Urothelium cell line (cell line): ENCODE data around the gene E2F4.
A peak's percentile ranks its signal among the peaks of the same experiment; 100 is the strongest.

Experiments used
- DNase-seq: peaks from one replicate; pipeline ENCODE4 v3.0.0; 2011; ENCODE audit warnings: low spot score, mixed read lengths
- FAIRE-seq: peaks from 2 replicates; lab custom pipeline; 2011; peaks lifted over from hg19 to GRCh38; lab: Jason Lieb, UNC

E2F4 gene

DNA sequence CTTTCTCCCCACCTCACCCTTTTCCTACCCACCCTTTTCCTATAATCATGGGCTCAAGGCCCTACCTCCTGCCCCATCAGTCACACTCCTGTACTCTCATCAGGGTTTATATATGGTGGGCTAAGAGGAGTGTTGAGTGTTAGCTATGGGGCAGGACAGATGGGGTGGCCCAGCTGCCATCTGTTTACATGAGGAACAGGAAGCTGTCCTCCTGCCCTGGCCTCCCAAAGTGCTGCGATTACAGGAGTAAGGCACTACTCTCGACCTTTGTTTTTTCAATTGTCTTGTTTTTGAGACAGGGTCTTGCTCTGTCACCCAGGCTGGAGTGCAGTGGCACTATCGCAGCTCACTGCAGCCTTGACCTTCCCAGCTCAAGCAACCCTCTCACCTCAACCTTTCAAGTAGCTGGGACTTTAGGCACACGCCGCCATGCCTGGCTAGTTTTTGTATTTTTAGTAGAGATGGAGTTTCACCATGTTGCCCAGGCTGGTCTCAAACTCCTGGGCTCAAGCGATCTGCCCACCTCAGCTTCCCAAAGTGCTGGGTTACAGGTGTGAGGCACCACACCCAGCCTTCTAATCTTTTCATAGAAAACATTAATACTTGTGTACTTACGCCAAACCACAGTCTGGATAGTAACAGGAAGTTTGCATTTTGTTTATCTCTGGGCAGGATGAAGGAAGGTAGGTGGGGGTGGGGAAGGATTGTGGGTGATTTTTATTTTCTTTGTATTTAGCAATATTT is 33.9 kb upstream of the E2F4 start:
- DNase-seq: no peak

DNA sequence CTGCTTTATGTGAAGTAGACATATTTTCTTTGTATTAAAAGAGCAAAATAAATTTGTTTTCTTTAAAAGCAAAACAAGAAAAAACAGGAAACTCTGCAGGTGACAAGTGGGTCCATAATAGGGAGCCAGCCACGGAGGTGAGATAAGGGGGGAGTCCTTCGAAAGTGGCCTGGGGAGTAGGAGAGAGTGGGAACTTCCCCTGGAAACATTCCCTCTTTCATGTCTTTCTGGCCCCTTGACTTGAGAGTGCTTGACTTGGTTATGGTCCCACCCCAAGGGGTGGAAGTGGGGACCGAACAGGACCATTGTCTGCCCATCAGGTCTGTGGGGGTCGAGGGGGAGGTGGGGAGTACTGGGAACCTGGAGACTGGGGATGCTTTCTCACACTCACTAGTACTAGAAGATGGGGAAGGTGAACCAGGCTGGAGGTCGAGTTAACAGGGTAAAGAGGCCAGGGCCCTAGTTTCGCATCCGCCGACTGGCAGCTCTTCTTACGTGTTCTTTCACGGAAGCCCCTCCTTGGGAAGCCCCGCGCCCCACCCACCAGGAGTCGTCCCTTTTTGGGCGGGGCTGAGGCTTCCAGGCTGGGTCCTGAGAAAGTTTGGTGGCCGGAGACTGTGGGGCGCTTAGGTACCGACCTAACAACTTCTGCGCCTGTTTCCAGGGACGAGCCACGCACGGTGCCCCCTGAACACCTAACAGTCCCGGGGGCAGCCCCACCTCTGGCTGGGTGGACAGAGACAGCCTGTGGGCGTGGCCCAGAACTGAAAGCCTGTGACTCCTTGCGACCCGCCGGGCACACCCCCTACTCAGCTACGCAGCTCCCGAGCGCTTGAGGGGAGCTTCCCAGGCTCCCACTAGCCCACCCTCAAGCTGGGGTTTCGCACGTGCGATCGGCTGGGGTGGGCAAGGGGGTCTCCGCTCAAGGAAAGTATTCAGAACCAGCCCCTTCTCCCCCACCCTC is 33.0 kb upstream of the E2F4 start:
- no peak for FAIRE-seq

More for the DNA sequence above, 33.9 kb upstream of the E2F4 start:
- FAIRE-seq: no peak

DNA sequence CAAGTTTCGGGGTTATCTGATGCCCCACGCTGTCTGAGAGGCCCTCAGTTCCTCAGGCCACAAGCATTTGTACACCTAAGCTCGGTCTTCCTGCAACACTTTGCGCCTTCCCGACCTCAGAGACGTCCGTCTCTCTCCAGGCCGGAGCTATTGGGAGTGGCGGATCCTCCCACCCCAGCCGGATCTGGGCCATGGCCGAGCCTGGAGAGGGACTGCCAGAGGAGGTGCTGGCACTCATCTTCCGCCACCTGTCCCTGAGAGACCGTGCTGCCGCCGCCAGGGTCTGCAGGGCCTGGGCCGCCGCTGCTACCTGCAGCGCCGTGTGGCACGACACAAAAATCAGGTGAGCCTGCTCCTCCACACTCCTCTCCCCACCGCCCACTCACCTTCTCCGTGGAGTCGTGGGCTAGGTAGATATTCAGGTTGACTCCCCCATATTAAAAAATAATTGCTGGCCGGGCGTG is 30.3 kb upstream of the E2F4 start:
- no peak for DNase-seq
- no peak for FAIRE-seq

More for the DNA sequence above, 33.0 kb upstream of the E2F4 start:
- DNase-seq: peak; percentile 51

DNA sequence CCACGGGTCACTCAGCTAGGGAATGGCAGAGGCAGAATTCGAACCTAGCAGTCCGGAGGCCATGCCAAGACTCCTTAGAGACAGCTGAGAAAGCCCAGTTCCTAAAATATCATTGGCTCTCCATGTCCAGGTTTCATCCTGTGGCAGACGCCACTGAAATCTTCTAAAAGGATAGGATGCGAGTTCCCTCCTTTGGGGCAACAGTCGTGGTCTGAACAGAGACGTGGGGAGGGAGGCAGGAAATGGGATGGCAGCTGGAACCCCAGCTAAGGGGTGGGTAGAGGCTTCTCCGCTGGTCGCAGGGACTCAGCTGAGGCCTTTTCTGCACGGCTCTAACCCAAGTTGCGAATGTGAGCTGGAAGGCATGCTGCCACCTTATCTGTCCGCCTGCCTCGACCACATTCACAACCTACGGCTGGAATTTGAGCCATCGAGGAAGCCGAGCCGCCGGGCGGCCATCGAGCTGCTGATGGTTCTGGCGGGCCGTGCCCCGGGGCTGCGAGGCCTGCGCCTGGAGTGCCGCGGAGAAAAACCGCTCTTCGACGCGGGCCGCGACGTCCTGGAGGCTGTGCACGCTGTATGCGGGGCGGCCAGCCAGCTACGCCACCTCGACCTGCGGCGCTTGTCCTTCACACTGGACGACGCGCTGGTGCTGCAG is 29.3 kb upstream of the E2F4 start:
- FAIRE-seq (no peak), DNase-seq (no peak)

DNA sequence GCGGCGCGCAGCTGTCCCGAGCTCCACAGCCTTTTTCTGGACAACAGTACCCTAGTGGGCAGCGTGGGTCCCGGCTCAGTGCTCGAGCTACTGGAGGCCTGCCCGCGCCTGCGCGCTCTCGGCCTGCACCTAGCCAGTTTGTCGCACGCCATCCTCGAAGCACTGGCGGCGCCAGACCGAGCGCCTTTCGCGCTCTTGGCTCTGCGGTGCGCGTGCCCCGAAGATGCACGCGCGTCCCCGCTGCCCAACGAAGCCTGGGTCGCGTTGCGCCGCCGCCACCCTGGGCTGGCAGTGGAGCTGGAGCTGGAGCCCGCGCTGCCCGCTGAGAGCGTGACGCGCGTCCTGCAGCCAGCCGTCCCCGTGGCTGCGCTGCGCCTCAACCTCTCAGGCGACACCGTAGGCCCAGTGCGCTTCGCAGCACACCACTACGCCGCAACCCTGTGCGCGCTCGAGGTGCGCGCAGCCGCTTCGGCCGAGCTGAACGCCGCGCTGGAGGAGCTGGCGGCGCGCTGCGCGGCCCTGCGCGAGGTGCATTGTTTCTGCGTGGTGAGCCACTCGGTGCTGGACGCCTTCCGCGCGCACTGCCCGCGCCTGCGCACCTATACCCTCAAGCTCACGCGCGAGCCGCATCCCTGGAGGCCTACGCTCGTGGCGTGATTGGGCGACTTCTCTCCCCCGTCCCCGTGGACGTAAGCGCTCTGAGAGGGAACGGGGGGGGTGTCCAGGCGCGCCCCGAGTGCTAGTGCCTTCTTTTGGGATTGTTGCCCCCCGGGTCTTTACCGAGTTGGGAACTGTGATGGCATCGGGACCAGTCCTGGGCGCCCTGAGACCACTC is 28.6 kb upstream of the E2F4 start:
- FAIRE-seq: no peak

DNA sequence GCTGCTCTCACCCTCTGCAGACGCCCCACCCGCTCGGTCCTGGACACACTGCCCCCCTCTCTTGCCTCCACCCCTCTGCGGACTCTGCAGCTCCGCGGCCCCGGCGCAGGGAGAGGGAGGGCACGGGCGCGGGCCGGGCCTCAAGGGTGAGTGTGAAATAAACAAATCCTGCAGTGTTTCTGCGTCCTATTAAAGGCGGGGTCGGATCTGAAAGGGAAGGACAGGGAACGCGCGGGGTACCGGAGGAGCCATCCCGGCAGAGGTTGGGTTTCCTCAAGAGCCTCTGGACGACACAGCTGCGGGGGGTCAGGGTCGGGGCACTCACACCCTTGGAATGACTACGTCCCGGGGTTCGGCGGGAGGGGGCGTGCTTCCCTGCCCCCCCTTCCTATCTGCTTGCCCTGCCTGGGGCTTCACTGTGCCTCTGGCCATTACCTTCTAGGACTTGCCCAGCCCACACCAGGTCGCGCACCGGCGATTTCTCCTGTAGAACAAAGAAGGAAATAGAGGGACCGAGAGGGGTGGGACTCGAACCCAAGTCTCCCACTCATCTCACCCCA is 27.9 kb upstream of the E2F4 start:
- no peak for FAIRE-seq
- DNase-seq: no peak

More for the DNA sequence above, 28.6 kb upstream of the E2F4 start:
- no peak for DNase-seq

DNA sequence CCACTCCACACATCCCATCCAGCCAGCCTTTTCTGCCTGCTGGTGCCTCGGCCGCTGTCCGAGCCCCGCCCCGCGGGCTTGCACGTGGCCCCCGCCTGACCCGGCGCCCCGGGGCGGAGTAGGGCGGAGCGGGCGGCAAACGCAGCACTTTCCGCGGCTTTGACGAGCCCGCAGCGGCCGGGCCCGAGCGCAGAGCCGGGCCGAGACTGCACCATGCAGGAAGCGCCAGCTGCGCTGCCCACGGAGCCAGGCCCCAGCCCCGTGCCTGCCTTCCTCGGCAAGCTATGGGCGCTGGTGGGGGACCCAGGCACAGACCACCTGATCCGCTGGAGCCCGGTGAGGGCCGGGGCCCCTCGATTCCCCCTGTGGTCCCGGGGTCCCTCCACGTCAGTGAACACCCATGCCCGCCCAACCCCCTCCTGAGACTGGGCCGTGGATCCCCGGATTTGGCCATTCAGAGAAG is 27.3 kb upstream of the E2F4 start, which contains the start of gene HSF4:
TSS of gene HSF4 (plus strand) at position 147 of the 463 bp plus-strand sequence. CDS start at position 214, 67 bp downstream.
- FAIRE-seq (no peak), DNase-seq (no peak)

DNA sequence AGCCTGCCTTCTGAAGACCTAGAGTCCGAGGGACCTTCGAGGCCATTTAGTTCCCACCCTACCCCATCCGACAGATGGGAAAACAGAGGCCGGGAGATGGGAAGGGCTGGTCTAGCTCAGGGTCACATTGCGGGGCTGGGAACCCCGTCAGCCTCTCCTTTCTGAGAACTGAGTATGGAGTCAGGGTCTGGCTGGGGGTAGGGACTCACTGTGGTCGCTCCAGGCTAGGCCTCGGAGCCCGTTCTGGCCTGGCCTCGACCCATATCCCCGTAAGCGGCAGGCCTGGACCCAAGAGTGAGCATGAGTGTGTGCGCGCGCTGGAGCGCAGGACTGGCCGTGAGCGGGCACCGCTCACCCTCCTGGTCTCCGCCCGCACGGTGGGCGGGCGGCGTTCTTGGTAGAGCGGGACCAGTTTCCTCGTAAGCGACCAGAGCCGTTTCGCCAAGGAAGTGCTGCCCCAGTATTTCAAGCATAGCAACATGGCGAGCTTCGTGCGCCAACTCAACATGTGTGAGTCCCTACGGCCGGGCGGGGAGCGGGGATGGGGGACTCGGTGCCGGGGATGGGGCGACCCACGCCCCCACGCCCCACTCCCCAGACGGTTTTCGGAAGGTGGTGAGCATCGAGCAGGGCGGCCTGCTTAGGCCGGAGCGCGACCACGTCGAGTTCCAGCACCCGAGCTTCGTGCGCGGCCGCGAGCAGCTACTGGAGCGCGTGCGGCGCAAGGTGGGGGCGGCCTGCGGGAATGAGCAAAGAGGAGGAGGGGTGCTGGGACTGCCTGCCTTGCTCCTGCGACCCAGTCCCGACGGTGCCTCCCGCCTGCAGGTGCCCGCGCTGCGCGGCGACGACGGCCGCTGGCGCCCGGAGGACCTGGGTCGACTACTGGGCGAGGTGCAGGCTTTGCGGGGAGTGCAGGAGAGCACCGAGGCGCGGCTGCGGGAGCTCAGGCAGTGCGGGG is 26.6 kb upstream of the E2F4 start:
- FAIRE-seq (no peak), DNase-seq (no peak)

DNA sequence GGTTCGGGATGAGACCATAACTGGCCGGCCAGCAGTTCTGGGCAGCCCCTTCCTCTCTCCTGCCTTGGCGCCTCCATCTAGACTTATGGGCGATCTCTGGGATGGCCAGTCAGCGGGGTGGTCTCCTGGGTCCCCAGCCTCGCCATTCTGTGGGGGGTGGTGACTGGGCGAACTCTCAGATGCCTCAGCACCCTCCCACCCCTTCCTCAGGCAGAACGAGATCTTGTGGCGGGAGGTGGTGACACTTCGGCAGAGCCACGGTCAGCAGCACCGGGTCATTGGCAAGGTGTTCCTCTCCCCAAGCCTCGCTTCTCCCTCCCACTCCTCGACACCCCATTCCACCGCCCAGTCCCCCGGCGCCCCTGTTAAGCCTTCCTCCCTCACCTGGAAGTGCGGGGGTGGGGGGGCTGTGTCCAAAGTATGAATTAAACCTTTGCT is 25.8 kb upstream of the E2F4 start:
- DNase-seq (no peak), FAIRE-seq (no peak)

DNA sequence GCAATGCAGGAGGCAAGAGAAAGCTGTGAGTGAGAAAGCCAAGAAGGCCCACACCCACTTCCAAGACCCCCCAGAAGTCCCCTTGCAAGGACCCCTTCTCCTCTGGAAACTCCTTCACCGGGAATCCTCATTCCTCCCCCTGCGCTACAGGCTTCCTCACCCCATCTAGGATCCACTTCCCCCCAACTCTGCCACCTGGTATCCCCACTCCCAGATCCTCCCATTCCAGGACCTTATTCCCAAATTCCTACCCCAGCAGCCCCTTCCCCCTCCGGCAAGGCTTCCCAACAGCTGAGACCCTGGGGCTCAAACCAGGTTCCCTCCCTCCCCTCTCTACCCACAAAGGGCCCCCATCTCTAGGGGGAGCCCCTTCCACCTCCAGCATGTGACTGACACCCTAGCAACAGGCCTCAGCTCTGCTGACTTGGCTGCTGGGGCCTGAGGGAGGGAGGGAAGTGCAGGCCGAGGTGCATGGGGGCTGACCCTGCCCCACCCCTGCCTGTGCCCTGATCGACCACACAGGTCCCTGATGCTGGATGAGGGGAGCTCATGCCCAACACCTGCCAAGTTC is 25.3 kb upstream of the E2F4 start:
- DNase-seq: no peak
- FAIRE-seq: no peak

DNA sequence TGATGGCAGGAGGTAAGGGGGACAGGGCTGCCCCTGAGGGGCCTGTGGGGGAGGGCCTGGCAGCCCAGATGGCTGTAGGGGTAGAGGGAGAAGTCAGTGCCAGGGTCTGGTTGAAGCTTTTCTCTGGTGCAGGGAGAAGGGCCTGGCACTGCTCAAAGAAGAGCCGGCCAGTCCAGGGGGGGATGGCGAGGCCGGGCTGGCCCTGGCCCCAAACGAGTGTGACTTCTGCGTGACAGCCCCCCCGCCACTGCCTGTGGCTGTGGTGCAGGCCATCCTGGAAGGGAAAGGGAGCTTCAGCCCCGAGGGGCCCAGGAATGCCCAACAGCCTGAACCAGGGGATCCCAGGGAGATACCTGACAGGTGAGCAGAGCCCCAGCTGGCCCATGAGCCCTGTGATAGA is 24.4 kb upstream of the E2F4 start:
- no peak for DNase-seq
- FAIRE-seq: no peak

DNA sequence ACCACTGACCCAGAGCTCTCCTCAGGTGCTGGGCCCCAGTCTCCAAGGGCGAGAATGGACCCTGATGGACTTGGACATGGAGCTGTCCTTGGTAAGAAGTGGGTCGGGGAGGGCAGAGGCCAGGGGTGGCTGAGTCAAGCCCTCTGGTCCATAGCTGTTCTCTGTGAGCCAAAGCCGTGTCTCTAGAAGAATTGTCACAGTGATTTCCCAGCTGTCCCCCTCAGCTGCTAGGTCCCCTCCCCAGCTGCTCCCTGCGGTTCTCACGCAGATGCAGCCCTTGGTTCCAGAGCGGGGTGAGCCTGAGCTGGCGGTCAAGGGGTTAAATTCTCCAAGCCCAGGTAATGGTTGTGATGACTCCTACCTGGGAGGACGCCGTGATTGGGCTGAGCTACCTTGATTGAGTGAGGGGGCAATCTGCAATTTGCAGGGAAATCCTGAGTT is 22.9 kb upstream of the E2F4 start:
- no peak for DNase-seq
- no peak for FAIRE-seq

DNA sequence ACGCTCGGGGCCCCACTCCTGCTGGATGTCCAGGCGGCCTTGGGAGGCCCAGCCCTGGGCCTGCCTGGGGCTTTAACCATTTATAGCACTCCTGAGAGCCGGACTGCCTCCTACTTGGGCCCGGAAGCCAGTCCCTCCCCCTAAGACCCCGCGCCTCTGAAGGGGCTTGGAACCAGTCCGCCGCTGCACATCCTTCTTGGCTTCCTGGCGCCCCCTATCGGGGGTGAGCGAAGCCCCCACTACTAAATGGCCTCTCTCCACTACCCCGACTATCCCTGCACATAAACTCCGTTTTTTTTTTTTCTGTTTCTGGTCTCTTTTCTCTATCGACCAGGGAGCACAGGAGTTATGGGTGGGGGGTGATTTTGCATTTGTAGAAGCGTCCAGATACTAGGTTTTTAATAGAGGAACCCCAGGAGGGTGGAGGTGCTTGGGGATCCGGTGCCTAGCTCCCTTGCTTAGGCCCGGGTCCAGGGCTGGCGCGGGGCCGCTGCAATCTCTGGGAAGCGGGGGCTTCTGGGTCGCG is 22.2 kb upstream of the E2F4 start:
- no peak for FAIRE-seq
- DNase-seq: peak; percentile 40

DNA sequence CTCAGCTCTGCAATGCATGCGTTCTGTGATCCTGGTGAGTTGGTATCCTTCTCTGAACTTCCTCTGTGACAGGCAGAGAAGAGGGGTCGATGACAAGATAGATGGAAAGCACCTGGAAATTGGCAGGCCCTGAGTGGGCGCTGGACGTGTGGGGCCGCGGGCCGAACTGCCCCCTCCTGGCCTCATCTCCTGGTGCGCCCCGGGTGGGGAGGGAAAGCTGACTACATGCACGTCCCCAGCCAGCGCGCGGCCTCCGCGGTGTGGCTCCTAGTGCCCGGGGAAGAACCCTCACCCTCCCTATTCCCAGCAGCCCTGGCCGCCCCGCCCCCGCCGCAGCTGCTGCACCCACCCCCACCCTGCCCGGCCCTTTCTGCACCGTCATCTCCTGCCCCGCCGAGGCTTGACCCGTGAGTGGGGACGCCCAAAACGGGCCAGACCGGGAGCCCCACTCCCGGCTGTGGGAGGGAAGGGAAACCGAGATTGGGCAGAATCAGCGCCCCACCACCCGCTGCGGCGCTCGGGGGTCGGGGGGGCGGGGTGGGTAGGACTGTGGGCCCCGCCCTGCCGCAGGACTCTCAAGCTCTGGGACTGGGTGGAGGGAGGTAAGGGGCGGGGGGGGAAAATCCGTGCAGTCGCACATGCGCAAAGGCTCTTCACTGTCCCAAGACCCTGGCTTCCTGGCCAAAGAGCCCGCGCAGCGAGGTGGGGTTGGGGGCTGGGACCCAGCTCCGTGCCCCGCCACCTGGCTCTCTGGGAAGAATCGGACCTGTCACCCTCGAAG is 21.6 kb upstream of the E2F4 start, which contains the start of gene NOL3:
TSS of gene NOL3 (plus strand) at position 371 of the 781 bp plus-strand sequence.
- FAIRE-seq (no peak), DNase-seq (peak; percentile 91)

DNA sequence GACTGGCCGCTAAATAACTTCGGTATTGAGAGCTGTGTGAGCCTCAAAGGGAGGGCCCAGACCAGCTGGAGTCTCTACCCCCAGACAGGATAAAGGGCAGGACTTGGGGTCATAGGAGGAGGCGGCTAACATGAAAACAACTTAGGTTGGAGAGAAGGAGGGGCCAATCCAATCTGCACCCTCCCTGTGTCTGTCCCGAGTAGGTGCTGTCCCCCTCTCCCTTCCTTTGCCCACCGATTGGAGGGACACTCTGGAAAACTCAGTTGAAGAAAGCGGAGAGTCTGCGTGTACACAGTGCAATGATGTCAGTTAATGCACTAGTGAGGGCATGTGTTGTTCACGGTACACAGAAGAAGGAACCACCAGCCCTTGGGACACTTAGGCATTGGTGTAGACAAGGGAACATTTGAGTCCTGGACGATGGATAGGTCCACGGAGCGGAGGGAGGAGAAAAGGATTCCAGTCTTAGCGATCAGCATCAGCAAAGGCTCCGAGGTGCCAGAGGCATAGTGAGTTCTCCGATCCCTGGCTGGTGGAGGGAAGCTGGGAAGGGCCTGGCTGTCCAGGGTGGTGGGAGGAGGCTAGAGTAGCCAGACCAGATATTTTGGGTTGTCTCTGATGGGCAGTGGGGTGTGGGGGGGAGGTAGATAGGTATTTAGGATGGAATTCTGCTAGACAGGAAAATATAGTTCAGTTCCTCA is 20.9 kb upstream of the E2F4 start:
- DNase-seq: no peak

DNA sequence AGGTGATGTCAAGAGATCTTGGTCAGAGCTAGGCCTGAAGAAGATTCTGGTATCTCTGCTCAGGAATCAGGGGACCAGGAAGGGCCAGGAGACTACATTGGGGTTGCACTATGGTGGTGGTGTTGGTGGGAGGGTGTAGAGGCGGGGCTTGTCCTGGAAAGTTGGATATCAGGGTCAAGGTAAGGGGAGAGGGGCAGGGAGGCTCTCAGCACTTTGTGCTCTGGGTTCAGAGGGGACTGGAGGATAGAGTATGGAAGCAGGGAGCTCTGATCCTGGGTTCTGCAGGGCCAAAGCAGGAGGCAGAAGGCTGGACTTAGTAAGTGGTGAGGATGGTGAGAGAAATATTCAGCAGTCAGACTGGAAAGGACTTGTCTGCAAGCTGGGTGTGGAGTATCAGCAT is 18.6 kb upstream of the E2F4 start:
- no peak for FAIRE-seq
- DNase-seq: no peak

More for the DNA sequence above, 20.9 kb upstream of the E2F4 start:
- no peak for FAIRE-seq
